Hepatocyte (in vitro differentiated cells): Measurements from ENCODE around the gene CFAP70. TPM values are rescaled to one million over a fixed set of nuclear protein-coding genes. Genes with fewer than 3 reads are reported as not detected.

Source experiments
- DNase-seq: peaks from one replicate; pipeline ENCODE4 v3.0.0-alpha.2; 2016; ENCODE audit warnings: low spot score
- H2AFZ ChIP-seq: fragments of 200-600 bp; sonication (generic); 2 replicates; pipeline ENCODE4 v1.6.0; 2016; ENCODE audit warnings: antibody characterized with exemption, mild to moderate bottlenecking
- H3K27ac ChIP-seq: fragments of 200-600 bp; sonication (generic); 2 replicates; pipeline ENCODE4 v1.5.1; 2016; ENCODE audit warnings: mild to moderate bottlenecking
- H3K27me3 ChIP-seq: fragments of 200-600 bp; sonication (generic); 2 replicates; pipeline ENCODE4 v1.6.1; 2016
- H3K36me3 ChIP-seq: fragments of 200-600 bp; sonication (generic); replicated peaks from 2 replicates; pipeline ENCODE4 v1.5.1; 2016; ENCODE audit warnings: low read depth; ENCODE audit not compliant: insufficient read depth
- H3K4me1 ChIP-seq: fragments of 200-600 bp; sonication (generic); 2 replicates; pipeline ENCODE4 v1.5.1; 2016; ENCODE audit warnings: mild to moderate bottlenecking, moderate library complexity; ENCODE audit not compliant: insufficient read depth
- H3K4me2 ChIP-seq: fragments of 200-600 bp; sonication (generic); 2 replicates; pipeline ENCODE4 v1.6.0; 2016
- H3K4me3 ChIP-seq: fragments of 200-600 bp; sonication (generic); 2 replicates; pipeline ENCODE4 v1.5.1; 2016; ENCODE audit warnings: mild to moderate bottlenecking
- H3K79me2 ChIP-seq: fragments of 200-600 bp; sonication (generic); 2 replicates; pipeline ENCODE4 v1.6.0; 2017; ENCODE audit warnings: mild to moderate bottlenecking
- H3K9me2 ChIP-seq: fragments of 200-600 bp; sonication (generic); replicated peaks from 2 replicates; pipeline ENCODE4 v1.6.0; 2017; ENCODE audit warnings: mild to moderate bottlenecking; ENCODE audit not compliant: insufficient read depth
- H3K9me3 ChIP-seq: fragments of 200-600 bp; sonication (generic); 2 replicates; pipeline ENCODE4 v1.5.1; 2016; ENCODE audit warnings: low read depth, mild to moderate bottlenecking
- H4K20me1 ChIP-seq: fragments of 200-600 bp; sonication (generic); 2 replicates; pipeline ENCODE4 v1.6.0; 2016; ENCODE audit warnings: mild to moderate bottlenecking; ENCODE audit not compliant: insufficient read depth, poor library complexity, severe bottlenecking
- EZH2 ChIP-seq: fragments of 200-600 bp; sonication (generic); IDR thresholded peaks from 2 replicates; pipeline ENCODE4 v1.6.1; 2016; ENCODE audit warnings: antibody characterized with exemption, mild to moderate bottlenecking, borderline replicate concordance
- EZH2phosphoT487 ChIP-seq: fragments of 200-600 bp; sonication (generic); IDR thresholded peaks from one replicate; pipeline ENCODE4 v1.6.1; 2018; ENCODE audit warnings: antibody characterized with exemption, mild to moderate bottlenecking, low read depth, moderate library complexity; ENCODE audit not compliant: unreplicated experiment, severe bottlenecking
- WGBS: methylation state at CpG from one replicate; pipeline ENCODE4 v1.1.6; 2016; ENCODE audit warnings: low lambda C conversion rate; ENCODE audit errors: missing lambda C conversion rate; 5-methylcytosine and 5-hydroxymethylcytosine counted together
- polyA plus RNA-seq: library from polyadenylated mRNA; unstranded; fragments of >200 nt; fragmentation: Nextera tagmentation; extraction: Ambion mirVana; gene quantifications from 2 replicates; pipeline ENCODE4 v1.2.1, GENCODE V29; 2016
- total RNA-seq: library from RNA; depleted of rRNA; stranded (reverse); fragments of >200 nt; gene quantifications from 2 replicates; pipeline ENCODE4 v1.2.3, GENCODE V29; 2014
- TF ChIP-seq, protein P1 (sequence below): fragments of 200-600 bp; sonication (generic); IDR thresholded peaks from 2 replicates; pipeline ENCODE4 v1.5.1; 2016; ENCODE audit warnings: antibody characterized with exemption, mild to moderate bottlenecking; ENCODE audit not compliant: poor library complexity

CFAP70 gene
- total and polyA plus RNA-seq, 2 experiments from 2014 or later: 1.6 to 3.9 TPM

DNA sequence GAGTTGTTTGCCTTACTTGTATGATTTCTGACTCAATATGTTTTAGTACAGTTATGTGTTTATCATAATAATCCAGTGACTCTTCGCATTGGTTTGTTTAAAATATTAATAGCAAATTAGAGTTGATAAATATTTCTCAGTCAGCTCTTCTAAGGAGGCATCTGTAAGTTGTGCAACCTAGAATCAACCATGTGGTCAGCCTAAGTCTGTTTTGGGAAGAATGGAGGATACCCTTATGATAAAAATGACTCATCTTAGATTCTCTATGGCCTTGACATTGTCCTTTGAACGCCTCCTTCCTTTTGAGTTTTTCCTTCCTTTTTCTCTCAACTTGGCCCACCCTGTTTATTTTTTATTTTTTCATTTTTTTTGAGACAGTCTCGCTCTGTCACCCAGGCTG, 130.4 kb downstream of the CFAP70 start:
- Histone ChIP-seq H2AFZ (no peak overlapping the region), H3K27ac (no peak overlapping the region), H3K4me3 (no peak overlapping the region), H3K79me2 (no peaks in the 10 kb centered on the region), H3K27me3 (no peaks in the 10 kb centered on the region), H4K20me1 (no peaks in the 10 kb centered on the region), H3K9me2 (no peaks in the 10 kb centered on the region), H3K9me3 (no peaks in the 10 kb centered on the region), H3K36me3 (no peaks in the 10 kb centered on the region), H3K4me2 (no peak overlapping the region), H3K4me1 (no peaks in the 10 kb centered on the region)
- no peak for TF ChIP-seq EZH2
- TF ChIP-seq EZH2phosphoT487: no peak
- TF ChIP-seq, protein P1, sequence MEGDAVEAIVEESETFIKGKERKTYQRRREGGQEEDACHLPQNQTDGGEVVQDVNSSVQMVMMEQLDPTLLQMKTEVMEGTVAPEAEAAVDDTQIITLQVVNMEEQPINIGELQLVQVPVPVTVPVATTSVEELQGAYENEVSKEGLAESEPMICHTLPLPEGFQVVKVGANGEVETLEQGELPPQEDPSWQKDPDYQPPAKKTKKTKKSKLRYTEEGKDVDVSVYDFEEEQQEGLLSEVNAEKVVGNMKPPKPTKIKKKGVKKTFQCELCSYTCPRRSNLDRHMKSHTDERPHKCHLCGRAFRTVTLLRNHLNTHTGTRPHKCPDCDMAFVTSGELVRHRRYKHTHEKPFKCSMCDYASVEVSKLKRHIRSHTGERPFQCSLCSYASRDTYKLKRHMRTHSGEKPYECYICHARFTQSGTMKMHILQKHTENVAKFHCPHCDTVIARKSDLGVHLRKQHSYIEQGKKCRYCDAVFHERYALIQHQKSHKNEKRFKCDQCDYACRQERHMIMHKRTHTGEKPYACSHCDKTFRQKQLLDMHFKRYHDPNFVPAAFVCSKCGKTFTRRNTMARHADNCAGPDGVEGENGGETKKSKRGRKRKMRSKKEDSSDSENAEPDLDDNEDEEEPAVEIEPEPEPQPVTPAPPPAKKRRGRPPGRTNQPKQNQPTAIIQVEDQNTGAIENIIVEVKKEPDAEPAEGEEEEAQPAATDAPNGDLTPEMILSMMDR: no peak
- DNase-seq: no peak
- 92% methylated on average over 3 of the region's 3 CpGs for WGBS

DNA sequence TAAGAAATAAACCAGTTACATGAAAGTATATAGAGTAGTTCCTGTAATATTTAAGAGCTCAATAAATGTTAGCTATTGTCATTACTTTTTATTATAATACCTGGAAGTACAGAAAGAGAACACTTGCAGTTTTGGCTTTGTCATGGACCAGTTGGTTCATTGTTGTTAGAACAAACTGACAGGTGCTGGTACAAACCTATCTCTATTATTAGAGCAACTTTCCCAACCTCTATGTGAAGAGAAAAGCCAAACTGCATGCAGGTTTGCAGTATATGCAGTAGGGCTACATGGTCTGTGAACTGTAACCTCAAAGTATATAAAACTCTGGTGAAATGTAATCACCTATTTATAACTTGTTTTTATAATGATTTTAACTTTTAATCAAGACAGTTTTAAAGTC, 132.0 kb downstream of the CFAP70 start:
- no peaks in the 10 kb centered on the region for H4K20me1 ChIP-seq
- TF ChIP-seq, protein P1: no peak
- TF ChIP-seq EZH2 (no peak), EZH2phosphoT487 (no peak)
- H3K4me1 ChIP-seq: no peaks in the 10 kb centered on the region
- H3K36me3 ChIP-seq: no peaks in the 10 kb centered on the region
- no peaks in the 10 kb centered on the region for H3K79me2 ChIP-seq
- DNase-seq: no peak
- H3K27ac ChIP-seq: no peak overlapping the region
- no peak overlapping the region for H2AFZ ChIP-seq
- no peak overlapping the region for H3K4me3 ChIP-seq
- H3K4me2 ChIP-seq: no peak overlapping the region
- H3K9me2 ChIP-seq: no peaks in the 10 kb centered on the region
- H3K9me3 ChIP-seq: no peaks in the 10 kb centered on the region
- no peaks in the 10 kb centered on the region for H3K27me3 ChIP-seq

DNA sequence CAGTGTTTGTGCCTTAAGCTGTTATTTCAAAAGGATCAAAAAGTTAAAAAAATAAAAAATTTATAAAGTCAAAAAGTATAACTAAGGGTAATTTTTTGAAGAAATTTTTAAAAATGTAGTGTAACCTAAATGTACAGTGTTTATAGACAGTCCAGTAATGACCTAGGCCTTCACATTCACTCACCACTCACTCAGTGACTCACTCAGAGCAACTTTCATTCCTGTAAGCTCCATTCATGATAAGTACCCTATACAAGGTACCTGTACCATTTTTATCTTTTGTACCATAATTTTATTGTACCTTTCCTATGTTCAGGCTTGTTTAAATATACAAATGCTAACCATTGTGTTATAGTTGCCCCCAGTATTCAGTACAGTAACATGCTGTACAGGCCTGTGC, 133.1 kb downstream of the CFAP70 start:
- Histone ChIP-seq H3K9me2 (no peaks in the 10 kb centered on the region), H3K4me2 (no peak overlapping the region), H3K27ac (no peak overlapping the region), H3K27me3 (no peaks in the 10 kb centered on the region), H2AFZ (no peak overlapping the region), H4K20me1 (no peaks in the 10 kb centered on the region), H3K79me2 (no peaks in the 10 kb centered on the region), H3K36me3 (no peaks in the 10 kb centered on the region), H3K4me1 (no peaks in the 10 kb centered on the region), H3K4me3 (no peak overlapping the region), H3K9me3 (no peaks in the 10 kb centered on the region)
- TF ChIP-seq EZH2phosphoT487 (no peak), EZH2 (no peak)
- TF ChIP-seq, protein P1: no peak
- DNase-seq: no peak

- no peaks in the 10 kb centered on the region for H3K9me3 ChIP-seq
- no peaks in the 10 kb centered on the region for H3K4me1 ChIP-seq
- no peak overlapping the region for H3K27ac ChIP-seq
- 100% methylated on average over 1 of the region's 1 CpG for WGBS
- no peak overlapping the region for H3K4me2 ChIP-seq
- no peaks in the 10 kb centered on the region for H3K27me3 ChIP-seq
- no peaks in the 10 kb centered on the region for H3K36me3 ChIP-seq
- H3K79me2 ChIP-seq: no peaks in the 10 kb centered on the region
- H2AFZ ChIP-seq: no peak overlapping the region
- TF ChIP-seq EZH2 (no peak), EZH2phosphoT487 (no peak)
- TF ChIP-seq, protein P1: no peak
- no peak overlapping the region for H3K4me3 ChIP-seq
- H4K20me1 ChIP-seq: no peaks in the 10 kb centered on the region
- DNase-seq: no peak
- H3K9me2 ChIP-seq: no peaks in the 10 kb centered on the region
These were observed 137.7 kb downstream of the CFAP70 start for GRCh38 chr10:73220989-73221388.
